IPS-15b (cell line): ENCODE data around the gene SYNE3.

Experiments
- H3K27me3 ChIP-seq: one replicate; pipeline ENCODE4 v1.6.1; 2013; ENCODE audit warnings: low read length; ENCODE audit not compliant: control insufficient read depth, insufficient read depth
- H3K36me3 ChIP-seq: one replicate; pipeline ENCODE4 v1.6.1; 2013; ENCODE audit warnings: low read length; ENCODE audit not compliant: control insufficient read depth, insufficient read depth
- H3K4me1 ChIP-seq: one replicate; pipeline ENCODE4 v1.6.1; 2013; ENCODE audit warnings: mild to moderate bottlenecking, low read length; ENCODE audit not compliant: control insufficient read depth, insufficient read depth
- H3K4me3 ChIP-seq: one replicate; pipeline ENCODE4 v1.5.1; 2013; ENCODE audit warnings: low read depth, low read length
- H3K9ac ChIP-seq: one replicate; pipeline ENCODE4 v1.6.1; 2013; ENCODE audit warnings: low read depth, mild to moderate bottlenecking, low read length
- H3K9me3 ChIP-seq: one replicate; pipeline ENCODE4 v1.6.1; 2013; ENCODE audit warnings: mild to moderate bottlenecking, low read length; ENCODE audit not compliant: control insufficient read depth, insufficient read depth

Gene SYNE3, protein sequence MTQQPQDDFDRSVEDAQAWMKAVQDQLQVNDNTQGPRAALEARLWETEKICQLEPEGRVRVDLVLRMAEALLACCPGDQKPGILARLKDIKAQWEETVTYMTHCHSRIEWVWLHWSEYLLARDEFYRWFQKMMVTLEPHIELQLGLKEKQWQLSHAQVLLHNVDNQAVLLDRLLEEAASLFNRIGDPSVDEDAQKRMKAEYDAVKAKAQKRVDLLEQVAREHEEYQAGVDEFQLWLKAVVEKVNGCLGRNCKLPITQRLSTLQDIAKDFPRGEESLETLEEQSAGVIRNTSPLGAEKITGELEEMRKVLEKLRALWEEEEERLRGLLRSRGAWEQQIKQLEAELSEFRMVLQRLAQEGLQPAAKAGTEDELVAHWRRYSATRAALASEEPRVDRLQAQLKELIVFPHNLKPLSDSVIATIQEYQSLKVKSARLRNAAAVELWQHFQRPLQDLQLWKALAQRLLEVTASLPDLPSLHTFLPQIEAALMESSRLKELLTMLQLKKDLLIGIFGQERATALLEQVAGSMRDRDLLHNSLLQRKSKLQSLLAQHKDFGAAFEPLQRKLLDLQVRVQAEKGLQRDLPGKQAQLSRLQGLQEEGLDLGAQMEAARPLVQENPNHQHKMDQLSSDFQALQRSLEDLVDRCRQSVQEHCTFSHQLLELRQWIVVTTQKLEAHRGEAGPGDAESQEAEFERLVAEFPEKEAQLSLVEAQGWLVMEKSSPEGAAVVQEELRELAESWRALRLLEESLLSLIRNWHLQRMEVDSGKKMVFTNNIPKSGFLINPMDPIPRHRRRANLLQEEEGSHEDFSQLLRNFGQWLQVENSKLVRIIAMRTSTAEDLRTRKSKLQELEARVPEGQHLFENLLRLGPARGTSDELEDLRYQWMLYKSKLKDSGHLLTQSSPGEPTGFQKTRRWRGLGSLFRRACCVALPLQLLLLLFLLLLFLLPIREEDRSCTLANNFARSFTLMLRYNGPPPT

DNA sequence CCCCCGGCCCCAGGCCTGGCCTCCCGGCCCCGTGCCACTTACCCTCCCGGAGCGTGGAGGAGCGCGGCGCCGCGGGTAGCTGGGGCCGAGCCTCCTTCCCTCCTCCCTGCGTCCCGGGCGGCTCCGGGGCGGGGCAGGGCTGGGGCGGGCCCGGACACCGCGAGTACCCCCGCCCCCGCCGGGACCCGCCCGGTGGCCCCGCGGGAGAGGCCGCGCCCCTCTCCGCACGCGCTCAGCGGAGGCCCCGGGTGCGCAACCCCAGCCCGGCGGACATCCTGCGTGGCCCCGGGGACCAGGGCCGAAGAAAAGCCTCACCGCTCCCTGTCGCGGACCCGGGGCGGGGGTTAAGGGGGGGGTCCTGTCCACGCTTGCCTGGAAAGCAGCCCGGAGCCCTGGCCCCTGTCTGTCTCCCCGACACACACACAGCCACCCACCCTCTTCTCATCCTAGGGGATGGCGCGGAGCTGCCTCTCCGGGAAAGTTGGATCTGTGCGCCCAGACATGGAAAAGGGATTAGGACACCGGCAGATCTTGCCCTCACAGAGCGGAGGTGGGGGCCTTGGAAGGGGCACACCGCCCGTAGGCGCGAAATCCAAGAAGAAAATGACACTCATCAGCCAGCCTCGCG is at the start of gene SYNE3:
SYNE3 (minus strand) TSS at position 97 of the 628 bp plus-strand sequence. CDS start 40,829 bp downstream, outside the sequence.
- Histone ChIP-seq H3K4me1 (peaks cover 3% of the 10 kb centered on the region), H3K36me3 (no peaks in the 10 kb centered on the region), H3K9ac (peak within 1 kb of the TSS; percentile 47), H3K4me3 (peak within 1 kb of the TSS; percentile 50), H3K27me3 (peaks cover 38% of the 10 kb centered on the region), H3K9me3 (no peaks in the 10 kb centered on the region)

DNA sequence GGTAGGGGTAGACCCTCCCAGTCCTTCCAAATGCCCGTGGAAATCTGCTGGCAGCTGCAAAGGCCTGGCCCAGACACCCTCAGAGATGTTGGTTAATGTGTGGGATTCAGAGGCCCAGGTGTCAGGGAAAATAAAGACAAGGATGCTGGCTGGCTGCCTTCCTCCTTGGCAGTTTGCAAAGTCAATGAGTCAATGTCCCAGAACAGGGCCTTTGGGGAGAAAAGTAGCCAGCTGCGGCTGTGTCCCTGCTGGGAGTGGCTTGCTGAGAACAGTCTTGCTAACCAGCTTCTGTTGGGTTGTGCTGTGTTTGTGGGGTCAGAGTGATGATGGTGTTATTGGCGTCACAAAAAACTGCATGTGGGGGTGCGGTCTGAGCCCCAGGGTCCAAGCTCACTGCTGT is 47.6 kb upstream of the SYNE3 start:
- H3K27me3 ChIP-seq = peaks cover 15% of the 10 kb centered on the region
- no peaks in the 10 kb centered on the region for H3K9me3 ChIP-seq
- H3K4me3 ChIP-seq = no peak overlapping the region
- peaks cover 3% of the 10 kb centered on the region for H3K4me1 ChIP-seq
- H3K36me3 ChIP-seq = no peaks in the 10 kb centered on the region
- no peak overlapping the region for H3K9ac ChIP-seq

DNA sequence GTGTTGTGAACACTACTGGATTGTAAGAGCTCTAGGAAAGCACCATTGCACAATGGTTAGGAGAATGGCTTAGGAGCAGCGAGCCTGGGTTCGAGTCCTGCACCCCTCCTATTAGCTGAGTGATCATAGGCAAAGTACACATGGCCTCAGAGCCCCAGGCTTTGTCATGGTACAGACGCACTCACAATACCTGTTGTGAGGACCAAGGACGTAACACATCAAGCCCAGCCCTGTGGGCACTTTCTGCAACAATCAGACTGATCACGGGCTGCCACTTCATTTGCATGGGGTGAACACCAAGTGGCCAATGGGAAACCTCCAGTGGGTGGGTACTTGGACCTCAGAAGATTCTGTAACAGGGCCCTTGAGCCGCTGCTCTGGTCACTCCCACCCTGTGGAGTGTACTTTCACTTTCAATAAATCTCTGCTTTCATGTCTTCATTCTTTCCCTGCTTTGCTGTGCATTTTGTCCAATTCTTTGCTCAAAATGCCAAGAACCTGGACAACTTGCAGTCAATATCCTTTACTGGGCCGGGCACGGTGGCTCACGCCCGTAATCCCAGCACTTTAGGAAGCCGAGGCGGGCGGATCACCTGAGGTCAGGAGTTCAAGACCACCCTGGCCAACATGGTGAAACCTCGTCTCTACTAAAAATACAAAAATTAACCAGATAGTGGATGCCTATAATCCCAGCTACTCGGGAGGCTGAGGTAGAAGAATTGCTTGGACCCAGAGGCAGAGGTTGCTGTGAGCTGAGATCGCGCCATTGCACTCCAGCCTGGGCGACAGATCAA is 46.6 kb upstream of the SYNE3 start:
- no peak overlapping the region for H3K4me3 ChIP-seq
- H3K9ac ChIP-seq = no peak overlapping the region
- peaks cover 16% of the 10 kb centered on the region for H3K27me3 ChIP-seq
- no peaks in the 10 kb centered on the region for H3K36me3 ChIP-seq
- no peaks in the 10 kb centered on the region for H3K9me3 ChIP-seq
- peaks cover 3% of the 10 kb centered on the region for H3K4me1 ChIP-seq

DNA sequence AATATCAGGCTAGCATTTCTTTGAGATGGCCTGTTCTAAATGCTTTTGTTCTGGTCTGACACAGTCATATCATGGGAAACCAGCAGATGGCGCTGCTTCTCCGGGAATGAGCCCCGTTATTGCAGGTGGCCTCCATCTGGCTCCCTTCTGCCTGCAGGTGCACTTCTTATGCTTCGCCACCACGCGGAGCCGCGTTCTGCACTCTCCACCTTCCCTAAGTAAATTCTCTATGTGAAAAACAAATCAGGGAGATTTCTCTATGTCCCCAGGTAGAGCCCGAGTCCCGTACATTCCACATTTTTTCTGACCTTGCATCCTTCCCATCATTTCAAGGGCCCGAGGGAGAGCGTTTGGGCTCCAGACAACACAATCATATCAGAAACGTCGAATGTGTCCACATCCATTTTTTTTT is 44.6 kb upstream of the SYNE3 start:
- H3K9me3 ChIP-seq = no peaks in the 10 kb centered on the region
- H3K9ac ChIP-seq = no peak overlapping the region
- H3K4me3 ChIP-seq = no peak overlapping the region
- peaks cover 28% of the 10 kb centered on the region for H3K27me3 ChIP-seq
- peaks cover 8% of the 10 kb centered on the region for H3K4me1 ChIP-seq
- no peaks in the 10 kb centered on the region for H3K36me3 ChIP-seq

DNA sequence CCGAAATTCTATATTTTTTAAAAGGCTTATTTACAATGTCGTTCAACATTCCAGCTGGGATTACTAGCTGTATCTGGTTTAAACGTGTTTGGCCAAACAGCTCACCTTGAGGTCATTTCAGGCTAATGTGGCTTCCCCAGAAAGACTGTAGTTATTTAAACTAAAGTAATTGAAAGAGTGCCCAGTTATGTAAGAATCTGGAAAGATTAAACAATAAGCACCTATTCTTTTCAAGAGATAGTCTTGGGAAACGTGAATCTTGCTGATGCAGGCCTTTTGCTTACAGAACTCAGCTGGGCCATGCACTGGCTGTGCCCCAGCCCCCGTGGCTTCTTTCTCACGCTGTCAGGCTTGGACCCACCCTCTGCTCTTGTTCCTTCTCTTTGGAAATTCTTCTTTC is 42.8 kb upstream of the SYNE3 start:
- no peak overlapping the region for H3K9ac ChIP-seq
- no peaks in the 10 kb centered on the region for H3K36me3 ChIP-seq
- peaks cover 8% of the 10 kb centered on the region for H3K4me1 ChIP-seq
- H3K27me3 ChIP-seq = peaks cover 31% of the 10 kb centered on the region
- H3K9me3 ChIP-seq = no peaks in the 10 kb centered on the region
- H3K4me3 ChIP-seq = no peak overlapping the region

DNA sequence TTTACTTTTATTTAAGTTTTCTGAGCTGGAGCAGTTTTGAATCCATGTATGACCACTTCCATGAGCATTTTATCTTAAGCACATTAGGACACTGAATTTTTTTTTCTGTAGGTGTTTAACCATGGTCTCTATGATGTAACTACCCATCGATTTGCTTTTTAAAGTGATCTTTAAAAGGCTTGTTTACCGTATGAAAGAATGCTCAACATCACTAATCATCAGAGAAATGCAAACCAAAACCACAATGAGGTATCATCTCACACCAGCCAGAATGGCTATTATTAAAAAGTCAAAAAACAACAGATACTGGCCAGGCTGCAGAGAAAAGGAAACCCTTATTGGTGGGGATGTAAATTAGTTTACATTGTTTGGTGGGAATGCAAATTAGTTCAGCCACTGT is 41.4 kb upstream of the SYNE3 start:
- H3K36me3 ChIP-seq = no peaks in the 10 kb centered on the region
- no peak overlapping the region for H3K9ac ChIP-seq
- peaks cover 37% of the 10 kb centered on the region for H3K27me3 ChIP-seq
- H3K9me3 ChIP-seq = no peaks in the 10 kb centered on the region
- no peak overlapping the region for H3K4me3 ChIP-seq
- peaks cover 8% of the 10 kb centered on the region for H3K4me1 ChIP-seq

DNA sequence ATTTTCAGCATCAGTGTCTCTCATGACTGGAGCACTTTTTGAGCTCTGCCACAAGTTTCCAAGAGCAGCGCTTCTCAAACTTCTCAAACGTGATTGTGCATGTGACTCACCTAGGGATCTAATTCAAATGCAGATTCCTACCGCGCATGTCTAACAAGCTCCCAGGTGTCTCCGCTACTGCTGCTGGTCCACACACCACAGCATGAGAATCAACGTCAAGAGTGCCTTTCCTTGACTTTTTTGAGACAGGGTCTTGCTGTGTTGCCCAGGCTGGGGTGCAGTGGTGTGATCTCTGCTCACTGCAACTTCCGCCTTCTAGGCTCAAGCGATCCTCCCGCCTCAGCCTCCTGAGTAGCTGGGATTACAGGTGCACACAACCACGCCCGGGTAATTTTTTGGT is 40.8 kb upstream of the SYNE3 start:
- no peaks in the 10 kb centered on the region for H3K9me3 ChIP-seq
- no peak overlapping the region for H3K9ac ChIP-seq
- H3K4me1 ChIP-seq = peaks cover 8% of the 10 kb centered on the region
- H3K27me3 ChIP-seq = peaks cover 33% of the 10 kb centered on the region
- no peaks in the 10 kb centered on the region for H3K36me3 ChIP-seq
- no peak overlapping the region for H3K4me3 ChIP-seq

DNA sequence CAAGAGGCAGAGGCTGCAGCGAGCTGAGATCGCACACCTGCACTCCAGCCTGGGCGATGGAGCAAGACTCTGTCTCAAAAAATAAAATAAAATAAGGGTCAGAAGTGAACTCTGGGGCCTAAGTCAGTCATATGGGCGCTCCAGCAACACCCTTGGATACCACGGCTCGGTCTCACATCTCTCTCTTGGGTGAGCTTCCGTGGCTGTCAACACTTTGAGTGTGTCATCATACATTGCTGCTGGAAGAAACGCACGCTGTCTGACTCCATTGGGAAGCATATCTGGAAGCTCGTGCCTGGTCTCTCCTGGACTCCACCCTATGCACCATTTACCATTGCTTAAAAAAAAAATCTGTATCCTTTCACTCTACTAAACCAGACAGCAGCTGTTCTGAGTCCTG is 38.6 kb upstream of the SYNE3 start:
- Histone ChIP-seq H3K9me3 (no peaks in the 10 kb centered on the region), H3K36me3 (no peaks in the 10 kb centered on the region), H3K9ac (no peak overlapping the region), H3K27me3 (peaks cover 29% of the 10 kb centered on the region), H3K4me3 (no peak overlapping the region), H3K4me1 (peaks cover 6% of the 10 kb centered on the region)

DNA sequence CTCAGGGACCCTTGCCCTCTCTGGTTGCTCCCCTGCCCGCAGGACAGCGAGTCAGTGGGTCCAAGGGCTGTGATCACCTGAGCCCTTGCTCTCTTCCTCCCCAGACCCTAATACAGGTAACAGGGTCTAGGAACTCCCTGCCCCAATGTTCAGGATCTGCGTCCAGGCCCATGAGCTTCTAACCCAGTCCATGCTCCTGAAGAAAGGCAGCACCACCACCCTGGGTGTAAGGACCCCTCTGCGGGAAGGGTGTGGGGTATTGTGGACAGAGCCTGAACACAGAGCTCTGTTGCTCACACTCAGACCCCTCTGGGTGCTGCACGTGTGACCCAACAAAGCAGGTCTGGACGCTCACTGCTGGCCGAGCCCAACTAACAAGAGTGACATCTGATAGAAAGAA is 36.7 kb upstream of the SYNE3 start:
- no peak overlapping the region for H3K9ac ChIP-seq
- no peaks in the 10 kb centered on the region for H3K9me3 ChIP-seq
- H3K4me1 ChIP-seq = peaks cover 6% of the 10 kb centered on the region
- H3K27me3 ChIP-seq = peaks cover 23% of the 10 kb centered on the region
- no peaks in the 10 kb centered on the region for H3K36me3 ChIP-seq
- H3K4me3 ChIP-seq = no peak overlapping the region

DNA sequence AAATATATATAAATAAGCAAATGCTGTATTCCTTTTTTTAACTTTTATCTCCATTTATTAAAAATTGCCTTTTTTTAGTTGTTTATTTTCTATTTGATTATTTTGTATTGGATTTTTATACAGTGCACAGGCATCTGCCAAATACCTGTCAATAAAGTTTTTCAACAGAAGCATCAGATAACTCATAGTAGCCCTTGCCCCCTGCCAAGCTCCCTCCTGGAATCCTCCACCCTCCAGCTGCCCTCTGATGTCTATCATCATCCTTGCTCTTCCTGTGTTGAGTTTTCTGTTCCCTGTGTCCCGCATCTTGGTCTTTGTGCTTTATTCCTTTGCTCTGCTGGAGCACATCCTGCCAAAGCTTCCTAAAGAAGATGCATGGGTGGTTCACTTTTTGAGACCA is 35.0 kb upstream of the SYNE3 start:
- H3K9me3 ChIP-seq = no peaks in the 10 kb centered on the region
- H3K36me3 ChIP-seq = no peaks in the 10 kb centered on the region
- H3K27me3 ChIP-seq = peaks cover 15% of the 10 kb centered on the region
- no peak overlapping the region for H3K9ac ChIP-seq
- H3K4me1 ChIP-seq = no peaks in the 10 kb centered on the region
- no peak overlapping the region for H3K4me3 ChIP-seq
